Measurements from ENCODE around the gene FOXRED2. TPM values are rescaled to one million over a fixed set of nuclear protein-coding genes. Genes with fewer than 3 reads are reported as not detected.
A peak's percentile ranks its signal among the peaks of the same experiment; 100 is the strongest.

The FOXRED2 gene
- total RNA-seq, 4 donors from 2014 or later = 2.8 to 16.5 (median 4.1) TPM

DNA sequence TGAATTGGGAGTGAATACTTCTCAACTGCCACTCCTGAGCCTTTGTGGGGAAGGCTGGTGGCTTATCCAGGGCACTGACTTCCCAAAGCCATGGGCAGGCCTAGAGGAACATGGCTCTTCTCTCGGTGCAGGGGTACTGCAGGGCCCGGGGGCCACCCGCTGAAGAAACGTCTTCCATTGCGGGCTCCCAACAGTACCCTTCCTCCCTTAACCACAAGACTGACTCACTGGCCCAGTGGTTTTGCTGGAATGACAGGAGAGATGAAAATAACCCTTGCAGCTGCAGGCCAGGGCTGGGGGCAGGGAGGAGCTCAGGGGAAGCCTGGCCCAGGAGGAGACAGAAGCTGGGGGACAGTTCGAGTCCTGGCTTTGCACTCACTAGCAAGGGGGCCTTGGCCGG, 38.9 kb downstream of the FOXRED2 start:
- no peak for TF ChIP-seq POLR2A (IDR thresholded peaks at IDR 0.05)
- TF ChIP-seq, protein P1, sequence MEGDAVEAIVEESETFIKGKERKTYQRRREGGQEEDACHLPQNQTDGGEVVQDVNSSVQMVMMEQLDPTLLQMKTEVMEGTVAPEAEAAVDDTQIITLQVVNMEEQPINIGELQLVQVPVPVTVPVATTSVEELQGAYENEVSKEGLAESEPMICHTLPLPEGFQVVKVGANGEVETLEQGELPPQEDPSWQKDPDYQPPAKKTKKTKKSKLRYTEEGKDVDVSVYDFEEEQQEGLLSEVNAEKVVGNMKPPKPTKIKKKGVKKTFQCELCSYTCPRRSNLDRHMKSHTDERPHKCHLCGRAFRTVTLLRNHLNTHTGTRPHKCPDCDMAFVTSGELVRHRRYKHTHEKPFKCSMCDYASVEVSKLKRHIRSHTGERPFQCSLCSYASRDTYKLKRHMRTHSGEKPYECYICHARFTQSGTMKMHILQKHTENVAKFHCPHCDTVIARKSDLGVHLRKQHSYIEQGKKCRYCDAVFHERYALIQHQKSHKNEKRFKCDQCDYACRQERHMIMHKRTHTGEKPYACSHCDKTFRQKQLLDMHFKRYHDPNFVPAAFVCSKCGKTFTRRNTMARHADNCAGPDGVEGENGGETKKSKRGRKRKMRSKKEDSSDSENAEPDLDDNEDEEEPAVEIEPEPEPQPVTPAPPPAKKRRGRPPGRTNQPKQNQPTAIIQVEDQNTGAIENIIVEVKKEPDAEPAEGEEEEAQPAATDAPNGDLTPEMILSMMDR (IDR thresholded peaks at IDR 0.05) = no peak
- DNase-seq = no peak
- H3K9me3 ChIP-seq = no peaks in the 10 kb centered on the region
- no peaks in the 10 kb centered on the region for H3K27me3 ChIP-seq
- no peak overlapping the region for H3K4me3 ChIP-seq
- H3K36me3 ChIP-seq = peaks cover 0 to 18% (median 0%) of the 10 kb centered on the region in 3 donors
- H3K27ac ChIP-seq = peak overlapping the region in 2 of 4 donors; percentile 70 to 80
- peaks cover 0 to 56% (median 0%) of the 10 kb centered on the region in 4 donors for H3K4me1 ChIP-seq

DNA sequence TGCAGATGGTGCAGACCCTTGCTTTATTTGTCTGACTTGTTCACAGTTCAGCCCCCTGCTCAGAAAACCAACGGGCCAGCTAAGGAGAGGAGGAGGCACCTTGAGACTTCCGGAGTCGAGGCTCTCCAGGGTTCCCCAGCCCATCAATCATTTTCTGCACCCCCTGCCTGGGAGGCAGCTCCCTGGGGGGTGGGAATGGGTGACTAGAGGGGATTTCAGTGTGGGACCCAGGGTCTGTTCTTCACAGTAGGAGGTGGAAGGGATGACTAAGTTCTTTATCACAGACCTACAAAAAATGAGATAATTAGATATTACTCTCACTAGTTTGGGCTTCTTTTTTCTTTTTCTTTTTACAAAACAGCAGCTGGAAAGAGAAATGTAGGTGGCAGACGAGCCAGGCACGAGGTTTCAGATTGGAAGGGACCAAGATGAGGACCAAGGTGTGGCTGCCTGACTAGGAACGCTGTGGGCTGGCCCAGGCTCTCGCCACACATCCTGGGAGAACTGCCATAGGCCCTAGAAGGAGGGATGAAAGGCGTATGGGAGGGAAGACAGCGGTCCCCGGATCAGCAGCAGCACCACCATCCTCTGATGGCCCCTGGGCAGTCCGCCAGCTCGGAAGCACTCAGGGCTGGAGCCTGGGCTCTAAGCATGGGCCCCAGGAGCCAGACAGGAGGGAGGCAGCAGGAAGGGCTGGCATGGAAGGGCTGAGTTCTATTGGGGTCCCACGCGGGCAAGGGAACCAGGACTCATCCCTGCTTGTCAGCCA, 39.6 kb downstream of the FOXRED2 start:
- Histone ChIP-seq H3K4me3 (no peak overlapping the region), H3K27me3 (no peaks in the 10 kb centered on the region), H3K36me3 (peaks cover 0 to 13% (median 0%) of the 10 kb centered on the region in 3 donors), H3K4me1 (peaks cover 0 to 56% (median 0%) of the 10 kb centered on the region in 4 donors), H3K27ac (peak overlapping the region in 3 of 4 donors; percentile 52 to 80 (median 70)), H3K9me3 (no peaks in the 10 kb centered on the region)
- DNase-seq = no peak
- TF ChIP-seq, protein P1 (IDR thresholded peaks at IDR 0.05) = no peak
- TF ChIP-seq POLR2A (IDR thresholded peaks at IDR 0.05) = no peak

DNA sequence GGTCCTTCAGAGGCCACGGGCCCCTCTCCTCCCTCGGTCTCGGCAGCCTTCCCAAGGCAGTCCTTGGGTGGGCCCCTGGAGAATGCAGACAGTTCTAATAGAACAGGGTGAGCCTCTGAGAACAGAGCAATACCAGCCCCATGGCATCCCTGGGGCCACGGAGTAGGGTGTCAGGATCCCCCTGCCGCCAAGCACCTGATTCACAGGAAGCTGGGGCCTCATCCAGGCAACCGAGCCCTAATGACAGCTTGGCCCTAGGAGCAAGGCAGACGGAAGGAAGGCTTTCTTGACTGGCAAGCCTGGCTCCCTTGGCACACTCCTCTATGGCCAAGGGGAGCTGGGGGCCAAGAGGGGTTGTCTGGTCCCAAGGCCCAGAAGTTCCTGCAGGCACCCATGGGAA, 40.6 kb downstream of the FOXRED2 start:
- H3K27me3 ChIP-seq = no peaks in the 10 kb centered on the region
- peaks cover 0 to 11% (median 0%) of the 10 kb centered on the region in 3 donors for H3K36me3 ChIP-seq
- H3K27ac ChIP-seq = peak overlapping the region; percentile 37 to 82 (median 66)
- TF ChIP-seq POLR2A (IDR thresholded peaks at IDR 0.05) = no peak
- no peak for DNase-seq
- no peak overlapping the region for H3K4me3 ChIP-seq
- no peaks in the 10 kb centered on the region for H3K9me3 ChIP-seq
- peaks cover 0 to 56% (median 0%) of the 10 kb centered on the region in 4 donors for H3K4me1 ChIP-seq

DNA sequence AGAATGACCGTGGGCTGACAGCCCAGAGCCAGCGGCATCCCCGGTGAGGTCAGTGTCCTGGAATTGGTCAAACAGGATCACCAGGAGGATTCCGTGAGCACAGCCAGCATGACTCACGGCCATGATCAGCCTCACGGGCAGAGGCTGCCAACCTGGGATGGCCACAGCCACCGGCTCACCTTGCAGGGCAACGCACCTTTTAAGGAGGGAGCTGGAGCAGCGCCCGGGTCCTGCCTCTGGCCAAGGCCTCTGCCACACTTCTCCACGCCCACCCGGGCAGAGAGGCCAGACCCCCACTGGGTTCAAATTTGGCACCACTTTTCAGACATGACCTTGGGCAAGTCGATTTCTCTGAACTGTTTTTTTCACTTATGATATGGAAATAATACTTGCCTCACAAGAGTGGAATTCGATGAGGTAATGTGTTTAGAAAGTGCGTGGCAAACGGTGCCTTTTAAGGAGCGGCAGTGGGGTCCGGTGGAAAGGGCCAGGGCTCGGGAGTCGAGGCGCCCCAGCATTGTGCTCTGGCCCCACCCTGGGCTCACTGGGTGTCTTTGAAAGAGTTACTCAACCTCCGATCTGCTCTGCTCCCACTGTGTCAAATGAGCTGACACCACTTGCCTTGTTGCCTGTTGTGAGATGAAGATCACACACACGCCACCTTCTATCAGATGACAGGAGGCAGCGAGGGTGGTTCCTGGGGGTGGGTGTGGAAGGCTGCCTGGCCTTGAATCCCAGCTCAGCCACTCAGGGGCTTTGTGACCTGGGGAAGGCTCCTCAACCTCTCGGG, 41.4 kb downstream of the FOXRED2 start:
- H3K27ac ChIP-seq = peak overlapping the region; percentile 37 to 82 (median 66)
- no peaks in the 10 kb centered on the region for H3K27me3 ChIP-seq
- peaks cover 0 to 54% (median 0%) of the 10 kb centered on the region in 4 donors for H3K4me1 ChIP-seq
- no peak overlapping the region for H3K4me3 ChIP-seq
- no peak for TF ChIP-seq POLR2A (IDR thresholded peaks at IDR 0.05)
- TF ChIP-seq, protein P1 (IDR thresholded peaks at IDR 0.05) = no peak
- peak in 2 of 3 donors; percentile 79 to 83 for DNase-seq
- H3K36me3 ChIP-seq = peaks cover 0 to 6% (median 0%) of the 10 kb centered on the region in 3 donors
- H3K9me3 ChIP-seq = no peaks in the 10 kb centered on the region

DNA sequence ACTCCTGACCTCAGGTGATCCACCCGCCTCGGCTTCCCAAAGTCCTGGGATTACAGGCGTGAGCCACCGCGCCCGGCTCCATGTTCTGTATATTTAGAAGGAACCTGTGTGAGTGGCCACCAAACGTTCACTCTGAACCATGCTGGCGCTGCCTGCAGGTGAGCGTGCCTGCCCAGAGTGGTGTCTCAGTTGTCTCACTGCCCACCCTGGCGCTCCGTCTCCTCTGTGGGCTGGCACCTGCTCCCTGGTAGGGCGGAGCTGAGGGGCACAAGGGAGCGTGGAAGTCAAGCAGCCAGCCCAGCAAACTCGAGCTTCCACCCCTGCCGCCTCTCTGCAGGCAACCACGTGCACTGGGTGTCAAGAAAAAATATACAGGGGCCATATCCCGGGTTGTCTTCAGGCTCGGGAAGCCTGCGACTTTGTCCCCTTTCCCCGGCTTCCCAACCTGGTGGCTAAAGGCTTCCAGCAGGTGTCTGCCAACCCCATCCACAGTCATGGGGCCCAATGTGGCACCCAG, 42.1 kb downstream of the FOXRED2 start:
- peak overlapping the region; percentile 6 to 82 (median 58) for H3K27ac ChIP-seq
- no peaks in the 10 kb centered on the region for H3K27me3 ChIP-seq
- TF ChIP-seq, protein P1 (IDR thresholded peaks at IDR 0.05) = no peak
- no peak for TF ChIP-seq POLR2A (IDR thresholded peaks at IDR 0.05)
- peaks cover 0 to 6% (median 0%) of the 10 kb centered on the region in 3 donors for H3K36me3 ChIP-seq
- H3K9me3 ChIP-seq = no peaks in the 10 kb centered on the region
- no peak for DNase-seq
- H3K4me1 ChIP-seq = peaks cover 0 to 47% (median 0%) of the 10 kb centered on the region in 4 donors
- no peak overlapping the region for H3K4me3 ChIP-seq

Data from Peyer's patch (tissue), 4 donors.